Activated T-cell treated with anti-CD3 and anti-CD28 coated beads, Interleukin-2, amount 50 U/mL, for 4 hours (primary cell): ENCODE measurements around the gene ZZZ3. TPM values are rescaled to one million over a fixed set of nuclear protein-coding genes. Genes with fewer than 3 reads are reported as not detected.
A peak's percentile ranks its signal among the peaks of the same experiment; 100 is the strongest.
"Not testable (repeated sequence)": the region's sequence is repeated elsewhere in the genome, so short reads cannot be mapped to it uniquely, and the experiment has no call there.

ENCODE experiments used
- ATAC-seq, 2 donors: fragments of 200-7000 bp; cut with Tn5 transposase; one replicate each; pipeline ENCODE4 v1.10.0; 2021
- DNase-seq: peaks from one replicate; pipeline ENCODE4 v3.0.0-alpha.2; 2020
- H3K27me3 Mint-ChIP-seq: one replicate; pipeline ENCODE4 v1.8.0; 2021; ENCODE audit warnings: low read depth, mixed read lengths
- H3K36me3 Mint-ChIP-seq: one replicate; pipeline ENCODE4 v1.8.0; 2022; ENCODE audit warnings: mixed read lengths; ENCODE audit not compliant: insufficient read depth
- H3K4me1 Mint-ChIP-seq: one replicate; pipeline ENCODE4 v1.8.0; 2021; ENCODE audit warnings: low read depth, mixed read lengths
- H3K4me3 Mint-ChIP-seq: one replicate; pipeline ENCODE4 v1.8.0; 2021; ENCODE audit warnings: mild to moderate bottlenecking, moderate library complexity, mixed read lengths
- H3K9me3 Mint-ChIP-seq: one replicate; pipeline ENCODE4 v1.8.0; 2021; ENCODE audit warnings: mixed read lengths
- total RNA-seq, 3 donors: library from RNA; stranded (reverse); gene quantifications; one replicate each; pipeline ENCODE4 v1.2.1, GENCODE V29; 2021

Gene ZZZ3
- total RNA-seq, 3 donors from 2014 or later = 54.4 to 56.1 (median 55.8) TPM

DNA sequence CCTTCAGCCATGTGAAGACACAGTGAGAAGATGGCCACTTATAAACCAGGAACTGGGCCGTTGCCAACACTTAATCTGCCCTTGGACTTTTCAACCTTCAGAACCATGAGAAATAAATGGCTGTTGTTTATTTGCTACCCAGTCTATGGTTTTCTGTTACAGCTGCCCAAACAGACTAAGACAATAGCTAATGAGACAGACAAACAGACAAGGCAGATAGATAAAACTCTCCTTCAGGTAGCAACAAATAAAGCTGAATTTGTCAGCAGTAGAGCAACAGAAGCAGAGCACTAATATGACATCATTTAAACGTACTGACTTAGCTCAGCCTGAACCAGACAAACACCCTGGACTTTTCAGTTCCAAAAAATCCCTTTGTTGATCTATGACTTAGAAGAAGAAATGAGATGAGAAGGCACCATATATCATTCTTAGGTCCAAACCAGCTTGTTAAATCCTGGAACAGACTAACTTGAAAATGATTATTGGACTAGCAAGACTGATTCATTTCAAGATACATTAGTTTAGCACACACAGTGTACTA, 27.0 kb downstream of the ZZZ3 start:
- peaks cover 42% of the 10 kb centered on the region for H3K4me1 Mint-ChIP-seq
- DNase-seq = no peak
- H3K36me3 Mint-ChIP-seq = peaks cover 35% of the 10 kb centered on the region
- H3K27me3 Mint-ChIP-seq = no peaks in the 10 kb centered on the region
- H3K9me3 Mint-ChIP-seq = peaks cover 1% of the 10 kb centered on the region
- no peak overlapping the region for H3K4me3 Mint-ChIP-seq
- peak in 1 of 2 donors; percentile 41 for ATAC-seq

DNA sequence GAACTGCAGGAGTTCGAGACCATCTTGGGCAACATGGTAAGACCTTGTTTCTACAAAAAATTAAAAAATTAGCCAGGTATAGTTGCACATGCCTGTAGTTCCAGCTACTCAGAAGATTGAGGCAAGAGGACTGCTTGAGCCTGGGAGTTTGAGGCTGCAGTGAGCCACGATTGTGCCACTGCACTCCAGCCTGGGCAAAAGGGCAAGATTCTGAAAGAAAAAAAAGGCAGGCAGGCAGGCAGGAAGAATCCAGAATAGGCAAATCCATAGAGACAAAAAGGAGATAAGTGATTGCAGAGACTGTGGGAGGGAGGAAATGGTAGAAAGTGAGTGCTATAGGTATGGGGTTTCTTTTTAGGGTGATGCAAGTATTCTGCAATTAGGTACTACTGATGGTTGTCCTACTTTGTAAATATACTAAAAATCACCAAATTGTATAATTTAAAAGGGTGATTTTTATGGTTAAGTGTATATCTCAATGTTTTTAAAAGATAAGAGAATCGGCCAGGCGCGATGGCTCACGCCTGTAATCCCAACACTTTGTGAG, 29.4 kb downstream of the ZZZ3 start:
- ATAC-seq (no peak), DNase-seq (no peak)
- H3K27me3 Mint-ChIP-seq = no peaks in the 10 kb centered on the region
- peaks cover 43% of the 10 kb centered on the region for H3K36me3 Mint-ChIP-seq
- H3K9me3 Mint-ChIP-seq = peaks cover 13% of the 10 kb centered on the region
- H3K4me1 Mint-ChIP-seq = peaks cover 36% of the 10 kb centered on the region
- H3K4me3 Mint-ChIP-seq = no peak overlapping the region

DNA sequence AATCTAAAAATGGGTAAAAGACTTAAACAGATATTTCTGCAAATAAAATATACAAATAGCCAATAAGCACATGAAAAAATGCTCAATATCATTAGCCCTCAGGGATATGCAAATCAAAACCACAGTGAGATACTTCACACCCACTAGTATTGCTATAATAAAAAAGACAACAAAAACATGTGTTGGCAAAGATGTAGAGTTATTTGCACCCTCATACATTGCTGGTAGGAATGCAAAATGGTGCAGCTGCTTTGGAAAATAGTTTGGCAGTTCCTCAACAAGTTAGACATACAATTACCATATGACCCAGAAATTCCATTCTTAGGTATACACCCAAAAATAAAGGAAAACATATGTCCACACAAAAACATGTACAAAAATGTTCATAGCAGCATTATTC, 30.2 kb downstream of the ZZZ3 start:
- Mint-ChIP-seq H3K4me1 (peaks cover 35% of the 10 kb centered on the region), H3K27me3 (no peaks in the 10 kb centered on the region), H3K4me3 (no peak overlapping the region), H3K36me3 (peaks cover 42% of the 10 kb centered on the region), H3K9me3 (peaks cover 13% of the 10 kb centered on the region)
- ATAC-seq (no peak), DNase-seq (no peak)

DNA sequence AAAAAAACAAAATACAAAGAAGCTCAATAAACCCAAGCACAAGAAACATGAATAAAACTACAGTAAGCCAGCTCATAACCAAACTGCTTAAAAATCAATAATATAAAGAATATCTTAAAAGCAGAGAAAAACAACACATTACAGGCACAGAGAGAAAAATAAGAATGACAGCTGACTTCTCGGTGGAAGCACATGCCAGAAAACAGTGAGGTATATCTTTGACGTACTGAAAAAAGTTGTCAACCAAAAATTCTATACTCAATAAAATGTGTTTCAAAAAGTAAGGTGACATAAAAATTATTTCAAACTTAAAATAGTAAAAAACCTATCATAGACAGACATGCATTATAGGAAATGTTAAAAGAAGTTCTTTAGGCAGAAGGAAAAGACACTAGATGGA, 33.3 kb downstream of the ZZZ3 start:
- ATAC-seq (no peak), DNase-seq (no peak)
- Mint-ChIP-seq H3K4me3 (no peak overlapping the region), H3K9me3 (peaks cover 13% of the 10 kb centered on the region), H3K36me3 (peaks cover 49% of the 10 kb centered on the region), H3K27me3 (no peaks in the 10 kb centered on the region), H3K4me1 (peaks cover 23% of the 10 kb centered on the region)

DNA sequence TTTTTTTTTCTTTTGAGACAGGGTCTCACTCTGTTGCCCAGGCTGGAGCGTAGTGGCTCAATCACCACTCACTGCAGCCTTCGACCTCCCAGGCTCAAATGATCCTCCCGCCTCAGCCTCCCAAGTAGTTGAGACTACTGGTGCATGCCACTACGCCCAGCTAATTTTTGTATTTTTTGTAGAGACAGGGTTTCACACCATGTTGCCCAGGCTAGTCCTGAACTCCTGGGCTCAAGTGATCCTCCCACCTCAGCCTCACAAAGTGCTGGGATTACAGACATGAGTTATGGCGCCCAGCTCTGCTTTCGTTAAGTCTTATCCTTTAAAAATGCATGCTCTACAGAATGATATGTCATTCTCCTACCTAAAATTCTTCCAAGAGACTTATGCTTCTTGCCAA, 36.2 kb downstream of the ZZZ3 start:
- H3K4me1 Mint-ChIP-seq = peaks cover 16% of the 10 kb centered on the region
- not testable (repeated sequence) for ATAC-seq, DNase-seq, H3K27me3 Mint-ChIP-seq, H3K4me3 Mint-ChIP-seq
- peaks cover 36% of the 10 kb centered on the region for H3K36me3 Mint-ChIP-seq
- peaks cover 13% of the 10 kb centered on the region for H3K9me3 Mint-ChIP-seq

DNA sequence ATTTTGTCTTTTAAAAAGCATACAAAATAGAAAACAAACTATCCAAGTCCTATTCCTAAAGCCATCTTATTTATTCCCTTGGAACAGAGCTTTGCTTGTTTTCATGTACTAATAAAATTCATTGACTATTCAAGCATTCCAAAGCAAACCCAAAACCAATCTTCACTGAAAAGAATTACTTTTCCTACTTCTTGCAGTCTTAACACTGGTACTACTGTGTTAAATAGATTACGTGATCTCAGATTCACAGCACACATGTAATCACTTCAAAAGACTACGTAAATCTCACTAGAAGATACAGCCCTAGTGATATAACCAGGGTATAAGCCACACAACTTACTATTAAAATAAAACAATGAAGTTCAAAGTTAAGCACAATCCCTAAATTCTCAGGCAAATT, 39.0 kb downstream of the ZZZ3 start:
- Mint-ChIP-seq H3K4me1 (peaks cover 25% of the 10 kb centered on the region), H3K4me3 (no peak overlapping the region), H3K36me3 (peaks cover 32% of the 10 kb centered on the region), H3K27me3 (no peaks in the 10 kb centered on the region), H3K9me3 (peaks cover 3% of the 10 kb centered on the region)
- DNase-seq (no peak), ATAC-seq (no peak)

DNA sequence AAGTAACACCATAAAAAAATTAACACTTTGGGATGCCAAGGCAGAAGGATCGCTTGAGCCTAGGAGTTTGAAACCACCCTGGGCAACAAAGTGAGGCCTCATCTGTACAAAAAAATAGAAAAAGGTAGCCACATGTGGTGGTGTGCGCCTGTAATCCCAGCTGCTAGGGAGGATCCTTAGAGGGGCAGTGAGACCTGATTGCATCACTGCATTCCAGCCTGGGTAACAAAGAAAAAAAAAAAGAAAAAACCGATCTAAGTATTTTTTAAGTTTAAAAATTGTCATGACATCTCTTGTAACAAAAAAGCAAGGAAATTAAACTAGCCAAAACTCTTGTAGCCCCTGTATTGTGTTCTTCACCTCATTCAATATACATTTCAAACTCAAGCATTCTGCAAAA, 39.5 kb downstream of the ZZZ3 start:
- DNase-seq = no peak
- peaks cover 32% of the 10 kb centered on the region for H3K36me3 Mint-ChIP-seq
- ATAC-seq = no peak
- H3K4me3 Mint-ChIP-seq = no peak overlapping the region
- no peaks in the 10 kb centered on the region for H3K27me3 Mint-ChIP-seq
- peaks cover 26% of the 10 kb centered on the region for H3K4me1 Mint-ChIP-seq
- no peaks in the 10 kb centered on the region for H3K9me3 Mint-ChIP-seq

DNA sequence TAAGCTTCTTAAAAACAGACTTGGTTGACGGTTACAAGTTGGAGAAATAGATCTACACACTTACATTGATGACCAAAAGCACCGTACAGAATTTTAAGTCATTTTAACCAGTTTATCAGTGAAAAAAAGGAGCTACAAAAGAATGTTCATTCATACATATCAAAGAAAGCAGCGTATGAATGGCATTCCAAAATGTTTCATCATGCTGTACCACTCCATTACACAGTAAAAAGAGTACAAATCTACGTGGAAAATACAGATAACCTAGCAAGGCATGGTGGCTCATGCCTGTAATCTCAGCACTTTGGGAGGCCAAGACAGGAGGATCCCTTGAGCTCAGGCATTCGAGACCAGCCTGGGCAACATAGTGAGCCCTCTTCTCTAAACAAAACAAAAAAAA, 40.3 kb downstream of the ZZZ3 start:
- no peak overlapping the region for H3K4me3 Mint-ChIP-seq
- peaks cover 26% of the 10 kb centered on the region for H3K4me1 Mint-ChIP-seq
- H3K27me3 Mint-ChIP-seq = no peaks in the 10 kb centered on the region
- H3K36me3 Mint-ChIP-seq = peaks cover 32% of the 10 kb centered on the region
- H3K9me3 Mint-ChIP-seq = no peaks in the 10 kb centered on the region
- ATAC-seq (no peak), DNase-seq (no peak)

DNA sequence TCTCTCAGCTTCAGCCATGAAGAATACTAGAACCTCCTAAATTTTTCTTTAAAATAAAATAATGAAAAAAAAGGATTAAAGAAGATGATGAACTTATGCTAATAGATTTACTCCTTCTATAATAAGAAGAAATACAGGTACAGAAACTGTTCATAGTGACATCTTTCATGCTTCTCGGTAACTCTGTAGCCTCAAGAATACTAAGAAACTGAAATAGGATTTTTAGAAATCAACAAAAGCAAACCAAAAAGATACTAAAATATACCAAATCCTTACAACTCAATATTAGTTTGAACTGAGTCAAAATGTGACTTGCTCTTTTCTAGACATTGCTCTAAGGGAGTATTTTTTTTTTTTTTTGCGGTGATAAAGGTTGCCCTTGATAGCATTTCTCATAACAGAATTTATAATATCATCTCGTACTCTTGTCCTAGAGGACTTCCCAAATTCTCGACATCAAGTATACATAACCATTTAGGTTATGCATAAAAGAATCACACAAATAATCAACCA, 42.8 kb downstream of the ZZZ3 start:
- Mint-ChIP-seq H3K4me1 (peaks cover 19% of the 10 kb centered on the region), H3K4me3 (no peak overlapping the region), H3K27me3 (no peaks in the 10 kb centered on the region), H3K9me3 (no peaks in the 10 kb centered on the region), H3K36me3 (peaks cover 23% of the 10 kb centered on the region)
- ATAC-seq (no peak), DNase-seq (no peak)

DNA sequence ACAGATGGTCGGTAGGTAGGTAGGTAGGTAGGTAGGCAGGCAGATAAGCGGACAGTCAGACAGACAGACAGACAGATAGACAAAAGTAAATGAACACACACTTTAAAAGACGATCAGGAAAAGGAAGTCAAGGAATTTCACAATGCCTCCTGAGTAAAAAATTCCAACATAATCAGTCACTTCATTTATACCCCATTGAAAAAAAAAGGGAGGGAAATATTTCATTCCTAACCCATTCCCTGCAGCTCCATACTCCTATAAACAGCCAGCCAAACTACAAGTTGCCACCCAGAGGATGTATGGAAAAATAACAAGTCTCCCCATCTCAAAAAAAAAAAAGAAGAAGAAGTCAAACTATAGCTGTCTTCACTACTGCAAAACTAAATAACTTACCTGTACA, 43.4 kb downstream of the ZZZ3 start:
- no peak overlapping the region for H3K4me3 Mint-ChIP-seq
- H3K36me3 Mint-ChIP-seq = peaks cover 27% of the 10 kb centered on the region
- DNase-seq = no peak
- no peaks in the 10 kb centered on the region for H3K9me3 Mint-ChIP-seq
- H3K4me1 Mint-ChIP-seq = peaks cover 19% of the 10 kb centered on the region
- ATAC-seq = no peak
- no peaks in the 10 kb centered on the region for H3K27me3 Mint-ChIP-seq

DNA sequence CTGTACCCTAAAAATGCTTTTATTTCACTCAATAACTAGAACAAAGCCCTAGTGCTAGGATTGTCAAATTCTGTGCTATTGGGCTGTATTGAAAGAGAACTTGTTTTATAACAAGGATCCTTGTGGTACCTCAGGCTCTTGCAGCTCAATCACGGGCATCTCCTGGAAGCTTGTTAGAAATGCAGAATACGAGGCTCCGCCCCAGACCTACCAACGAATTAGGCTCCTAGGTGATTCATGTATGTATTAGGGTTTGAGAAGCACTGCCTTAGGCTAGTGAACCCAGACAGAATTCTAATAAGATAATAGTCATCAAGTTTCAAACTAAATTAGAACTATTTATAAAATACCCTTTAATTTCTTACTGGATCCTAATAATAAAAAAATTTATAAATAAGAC, 45.6 kb downstream of the ZZZ3 start:
- H3K4me3 Mint-ChIP-seq = no peak overlapping the region
- peaks cover 14% of the 10 kb centered on the region for H3K4me1 Mint-ChIP-seq
- no peaks in the 10 kb centered on the region for H3K9me3 Mint-ChIP-seq
- no peak for DNase-seq
- H3K36me3 Mint-ChIP-seq = peaks cover 38% of the 10 kb centered on the region
- ATAC-seq = no peak
- H3K27me3 Mint-ChIP-seq = no peaks in the 10 kb centered on the region

Other genes with a start within 250 kb of the ZZZ3 start
- gene USP33, start 77.2 kb upstream of the ZZZ3 start, total RNA-seq = 10 to 100 TPM; 30.2 to 38.1 (median 32.1) TPM
- 1 to 10 TPM; 6.4 to 8.2 (median 6.8) TPM for gene MIGA1, start 97.0 kb upstream of the ZZZ3 start, total RNA-seq
- gene NEXN, start 206.0 kb upstream of the ZZZ3 start, total RNA-seq = under 1 TPM; 0.32 to 0.60 (median 0.40) TPM